GM12872 (cell line): ENCODE data around the gene GABRQ.
"Not testable (repeated sequence)": the region's sequence is repeated elsewhere in the genome, so short reads cannot be mapped to it uniquely, and the experiment has no call there.

Source experiments
- CTCF ChIP-seq: IDR thresholded peaks from 3 replicates; pipeline ENCODE4 v1.5.1; 2011; ENCODE audit warnings: low read depth, mild to moderate bottlenecking, low read length, moderate library complexity; ENCODE audit not compliant: insufficient read depth

The GABRQ gene

GRCh38 chrX:152663086-152663485 lies 25.4 kb downstream of the GABRQ start:
- no peak for TF ChIP-seq CTCF

GRCh38 chrX:152674135-152674534 lies 36.4 kb downstream of the GABRQ start:
- no peak for TF ChIP-seq CTCF

GRCh38 chrX:152697952-152698931 lies 60.5 kb downstream of the GABRQ start, which contains the start of gene MAGEA3:
MAGEA3 (plus strand) TSS chrX:152698794; CDS start chrX:152700833, 2,039 bp downstream.
- not testable (repeated sequence) for TF ChIP-seq CTCF
